ENCODE data around the gene ZBTB7C.

DNA sequence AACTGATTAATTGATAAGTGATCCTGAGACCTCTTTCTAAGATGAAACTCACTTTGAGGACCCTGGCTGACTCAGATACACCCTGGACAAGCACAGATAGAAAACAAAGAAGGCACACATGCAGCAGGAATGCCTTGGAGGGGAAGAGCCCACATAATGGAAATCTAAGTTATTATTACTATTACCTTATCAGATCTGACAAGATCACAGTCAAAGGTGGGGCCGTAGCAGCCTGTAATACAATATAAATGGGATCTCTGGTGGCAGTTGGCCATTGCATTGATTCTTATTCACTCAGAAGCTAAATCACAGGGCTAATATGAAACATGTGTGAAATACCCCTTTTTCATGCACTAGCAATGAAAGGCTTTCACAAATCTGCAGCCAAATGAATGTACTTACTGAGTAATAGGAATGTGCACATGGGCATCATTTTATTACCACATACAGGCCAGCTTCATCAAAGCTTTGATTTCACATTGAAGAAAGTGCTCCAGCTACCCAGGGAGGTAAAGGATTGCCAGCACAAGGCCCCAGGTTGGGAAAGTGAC, 84.0 kb downstream of the ZBTB7C start:
- TF ChIP-seq, protein P1, sequence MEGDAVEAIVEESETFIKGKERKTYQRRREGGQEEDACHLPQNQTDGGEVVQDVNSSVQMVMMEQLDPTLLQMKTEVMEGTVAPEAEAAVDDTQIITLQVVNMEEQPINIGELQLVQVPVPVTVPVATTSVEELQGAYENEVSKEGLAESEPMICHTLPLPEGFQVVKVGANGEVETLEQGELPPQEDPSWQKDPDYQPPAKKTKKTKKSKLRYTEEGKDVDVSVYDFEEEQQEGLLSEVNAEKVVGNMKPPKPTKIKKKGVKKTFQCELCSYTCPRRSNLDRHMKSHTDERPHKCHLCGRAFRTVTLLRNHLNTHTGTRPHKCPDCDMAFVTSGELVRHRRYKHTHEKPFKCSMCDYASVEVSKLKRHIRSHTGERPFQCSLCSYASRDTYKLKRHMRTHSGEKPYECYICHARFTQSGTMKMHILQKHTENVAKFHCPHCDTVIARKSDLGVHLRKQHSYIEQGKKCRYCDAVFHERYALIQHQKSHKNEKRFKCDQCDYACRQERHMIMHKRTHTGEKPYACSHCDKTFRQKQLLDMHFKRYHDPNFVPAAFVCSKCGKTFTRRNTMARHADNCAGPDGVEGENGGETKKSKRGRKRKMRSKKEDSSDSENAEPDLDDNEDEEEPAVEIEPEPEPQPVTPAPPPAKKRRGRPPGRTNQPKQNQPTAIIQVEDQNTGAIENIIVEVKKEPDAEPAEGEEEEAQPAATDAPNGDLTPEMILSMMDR (optimal IDR thresholded peaks at IDR 0.05 in 1 of 3, IDR thresholded peaks at IDR 0.05 in 1 of 3, conservative IDR thresholded peaks at IDR 0.05 in 1 of 3; ENCODE audit: extremely low read depth in 1 of 3, insufficient read depth in 2 of 3, low read length in 3 of 3) = no peak
- TF ChIP-seq EZH2 (IDR thresholded peaks at IDR 0.05; ENCODE audit: low read length) = no peak
